Panc1 (cell line): ENCODE data around the gene TWSG1. TPM values are rescaled to one million over a fixed set of nuclear protein-coding genes. Genes with fewer than 3 reads are reported as not detected.

ENCODE experiments used
- ATAC-seq: fragments of 200-7000 bp; cut with Tn5 transposase; 2 replicates; pipeline ENCODE4 v1.9.1; 2020; ENCODE audit warnings: mild to moderate bottlenecking, moderate library complexity
- BruUV-seq: library from RNA; stranded (reverse); fragments of 400-500 nt; replicated peaks from 2 replicates; lab custom pipeline; 2021; lab: Mats Ljungman, UMichigan
- CTCF ChIA-PET: fragments of 300-600 bp; sonication (Branson Sonifier 250); formaldehyde crosslinking; loops from one replicate; lab custom pipeline; 2022; ENCODE audit warnings: antibody characterized with exemption; lab: Charles Lee
- POLR2A ChIA-PET: fragments of 300-600 bp; sonication (Branson Sonifier 250); formaldehyde crosslinking; loops from one replicate; lab custom pipeline; 2022; ENCODE audit warnings: antibody characterized with exemption; lab: Charles Lee
- DNase-seq: peaks from one replicate; pipeline ENCODE4 v3.0.0-alpha.2; 2010; ENCODE audit warnings: low read depth, low spot score
- H3K27ac ChIP-seq: 2 replicates; pipeline ENCODE4 v1.5.1; 2011; ENCODE audit warnings: mild to moderate bottlenecking, low read length, inconsistent platforms
- H3K27me3 ChIP-seq: fragments of 200-500 bp; sonication (Bioruptor generic); 2 replicates; pipeline ENCODE4 v1.6.0; 2014; ENCODE audit warnings: low read length, inconsistent platforms; ENCODE audit not compliant: control insufficient read depth, insufficient read depth
- H3K36me3 ChIP-seq: fragments of 200-500 bp; sonication (Bioruptor generic); 2 replicates; pipeline ENCODE4 v1.5.1; 2014; ENCODE audit warnings: inconsistent platforms, mild to moderate bottlenecking, low read length, moderate library complexity; ENCODE audit not compliant: control insufficient read depth, insufficient read depth
- H3K4me1 ChIP-seq: 2 replicates; pipeline ENCODE4 v1.5.1; 2011; ENCODE audit warnings: inconsistent platforms, mild to moderate bottlenecking, low read length, moderate library complexity; ENCODE audit not compliant: control insufficient read depth, insufficient read depth
- H3K4me3 ChIP-seq, 2 experiments: 2 replicates each; pipeline ENCODE4 v1.5.1; 2011 to 2012; ENCODE audit warnings: low read depth in 2 of 2, low read length in 2 of 2, mild to moderate bottlenecking in 2 of 2, inconsistent platforms in 1 of 2, moderate library complexity in 1 of 2
- H3K9me3 ChIP-seq: fragments of 200-500 bp; sonication (Bioruptor generic); 2 replicates; pipeline ENCODE4 v1.5.1; 2014; ENCODE audit warnings: low read depth, mild to moderate bottlenecking, inconsistent platforms, low read length, moderate library complexity; ENCODE audit not compliant: control insufficient read depth, insufficient read depth
- POLR2AphosphoS5 ChIP-seq: IDR thresholded peaks from 2 replicates; pipeline ENCODE4 v1.6.1; 2012; ENCODE audit warnings: mild to moderate bottlenecking, low read depth, low read length, moderate library complexity
- REST ChIP-seq, 2 experiments: IDR thresholded peaks; 2 replicates each; pipeline ENCODE4 v1.6.1; 2011 to 2012; ENCODE audit warnings: low read depth in 2 of 2, control low read depth in 1 of 2, low read length in 1 of 2, mild to moderate bottlenecking in 1 of 2, moderate library complexity in 1 of 2; ENCODE audit not compliant: insufficient read depth in 1 of 2
- SIN3A ChIP-seq: IDR thresholded peaks from 2 replicates; pipeline ENCODE4 v1.6.1; 2012; ENCODE audit warnings: low read depth, mild to moderate bottlenecking, low read length, moderate library complexity, borderline replicate concordance; ENCODE audit not compliant: insufficient read depth
- TCF7L2 ChIP-seq: IDR thresholded peaks from 2 replicates; pipeline ENCODE4 v1.6.1; 2011; ENCODE audit warnings: mild to moderate bottlenecking, low read depth, low read length, inconsistent platforms
- in situ Hi-C: cut with HindIII; loops from 2 replicates; pipeline ENCODE4 v1.10.0; 2016; ENCODE audit warnings: low sequenced_read_pairs, low pct_unique_long_range_greater_than_20kb
- intact Hi-C: fragments of 100-400 bp; cut with micrococcal nuclease; formaldehyde crosslinking; loops from one replicate; pipeline ENCODE4 v1.10.0; 2022; ENCODE audit not compliant: unreplicated experiment
- total RNA-seq: library from RNA; stranded (reverse); gene quantifications from one replicate; pipeline ENCODE4 v1.2.1, GENCODE V29; 2021; ENCODE audit not compliant: unreplicated experiment
- TF ChIP-seq, protein P1 (sequence below): fragments of 450-650 bp; IDR thresholded peaks from 2 replicates; pipeline ENCODE4 v1.5.1; 2017; ENCODE audit warnings: mild to moderate bottlenecking

Gene TWSG1
- total RNA-seq, 1 experiment from 2014 or later, result 54.1 TPM

- TF ChIP-seq, protein P1, sequence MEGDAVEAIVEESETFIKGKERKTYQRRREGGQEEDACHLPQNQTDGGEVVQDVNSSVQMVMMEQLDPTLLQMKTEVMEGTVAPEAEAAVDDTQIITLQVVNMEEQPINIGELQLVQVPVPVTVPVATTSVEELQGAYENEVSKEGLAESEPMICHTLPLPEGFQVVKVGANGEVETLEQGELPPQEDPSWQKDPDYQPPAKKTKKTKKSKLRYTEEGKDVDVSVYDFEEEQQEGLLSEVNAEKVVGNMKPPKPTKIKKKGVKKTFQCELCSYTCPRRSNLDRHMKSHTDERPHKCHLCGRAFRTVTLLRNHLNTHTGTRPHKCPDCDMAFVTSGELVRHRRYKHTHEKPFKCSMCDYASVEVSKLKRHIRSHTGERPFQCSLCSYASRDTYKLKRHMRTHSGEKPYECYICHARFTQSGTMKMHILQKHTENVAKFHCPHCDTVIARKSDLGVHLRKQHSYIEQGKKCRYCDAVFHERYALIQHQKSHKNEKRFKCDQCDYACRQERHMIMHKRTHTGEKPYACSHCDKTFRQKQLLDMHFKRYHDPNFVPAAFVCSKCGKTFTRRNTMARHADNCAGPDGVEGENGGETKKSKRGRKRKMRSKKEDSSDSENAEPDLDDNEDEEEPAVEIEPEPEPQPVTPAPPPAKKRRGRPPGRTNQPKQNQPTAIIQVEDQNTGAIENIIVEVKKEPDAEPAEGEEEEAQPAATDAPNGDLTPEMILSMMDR, result no peak
- TF ChIP-seq SIN3A (no peak), TCF7L2 (no peak), REST (IDR thresholded peaks at IDR 0.05; ENCODE audit: insufficient read depth in 1 of 2, low read depth in 2 of 2, low read length in 1 of 2) (no peak), POLR2AphosphoS5 (no peak)
- Histone ChIP-seq H3K4me3 (no peak overlapping the region), H3K27me3 (no peaks in the 10 kb centered on the region), H3K27ac (no peak overlapping the region), H3K36me3 (no peaks in the 10 kb centered on the region), H3K4me1 (no peaks in the 10 kb centered on the region), H3K9me3 (peaks cover 5% of the 10 kb centered on the region; the same call in 1 of the 2 replicates)
- ATAC-seq (no peak), DNase-seq (no peak)
- ChIA-PET CTCF (no interaction called here), POLR2A (no interaction called here)
- no TSS peak for BruUV-seq
- in situ Hi-C loops (no loop called here), intact Hi-C loops (no loop called here)
Observed at GRCh38 chr18:9292047-9292446, 42.5 kb upstream of the TWSG1 start.

DNA sequence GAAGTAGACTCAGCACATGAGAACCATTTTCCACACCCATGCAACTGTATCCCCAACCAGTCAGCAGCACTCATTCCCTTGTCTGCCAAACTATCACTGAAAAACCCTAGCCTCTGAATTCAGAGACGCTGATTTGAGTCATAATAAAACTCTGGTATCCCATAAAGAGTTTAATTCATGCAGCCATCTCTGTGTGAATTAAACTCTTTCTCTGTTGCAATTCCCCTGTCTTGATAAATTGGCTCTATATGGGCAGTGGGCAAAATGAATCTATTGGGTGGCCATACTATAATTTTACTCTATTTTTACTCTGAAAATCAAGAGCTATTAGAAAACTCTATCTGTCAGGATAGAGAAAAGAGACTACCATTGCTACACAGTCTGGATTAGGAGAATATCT lies 40.6 kb upstream of the TWSG1 start:
- TF ChIP-seq SIN3A (no peak), REST (IDR thresholded peaks at IDR 0.05; ENCODE audit: insufficient read depth in 1 of 2, low read depth in 2 of 2, low read length in 1 of 2) (no peak), TCF7L2 (no peak), POLR2AphosphoS5 (no peak)
- TF ChIP-seq, protein P1, result no peak
- no TSS peak for BruUV-seq
- H3K9me3 ChIP-seq, result peaks cover 5% of the 10 kb centered on the region; the same call in 1 of the 2 replicates
- no peaks in the 10 kb centered on the region for H3K36me3 ChIP-seq
- no peak overlapping the region for H3K27ac ChIP-seq
- no peaks in the 10 kb centered on the region for H3K4me1 ChIP-seq
- no peaks in the 10 kb centered on the region for H3K27me3 ChIP-seq
- in situ Hi-C loops (no loop called here), intact Hi-C loops (no loop called here)
- ChIA-PET CTCF (no interaction called here), POLR2A (no interaction called here)
- no peak for DNase-seq
- no peak for ATAC-seq
- no peak overlapping the region for H3K4me3 ChIP-seq
